Mucosa of descending colon (tissue), 3 donors: Measurements from ENCODE around the gene LTO1. TPM values are rescaled to one million over a fixed set of nuclear protein-coding genes. Genes with fewer than 3 reads are reported as not detected.

Experiments used
- ATAC-seq: fragments of 200-7000 bp; cut with Tn5 transposase; one replicate; pipeline ENCODE4 v1.9.1; 2020; ENCODE audit warnings: mild to moderate bottlenecking, moderate library complexity
- DNase-seq, 3 donors: peaks; one replicate each; pipeline ENCODE4 v3.0.0-alpha.2; 2020
- H3K36me3 ChIP-seq: fragments of 200-600 bp; one replicate; pipeline ENCODE4 v1.8.0; 2021; ENCODE audit warnings: low read depth, mild to moderate bottlenecking
- H3K4me1 ChIP-seq: fragments of 200-600 bp; one replicate; pipeline ENCODE4 v1.8.0; 2021; ENCODE audit warnings: low read depth, mild to moderate bottlenecking
- H3K4me3 ChIP-seq: fragments of 200-600 bp; one replicate; pipeline ENCODE4 v1.8.0; 2021; ENCODE audit warnings: mild to moderate bottlenecking
- H3K9me3 ChIP-seq: fragments of 200-600 bp; one replicate; pipeline ENCODE4 v1.8.0; 2021; ENCODE audit warnings: mild to moderate bottlenecking
- CTCF ChIP-seq: fragments of 200-600 bp; IDR thresholded peaks from one replicate; pipeline ENCODE4 v1.8.0; 2022; ENCODE audit warnings: antibody characterized with exemption, mild to moderate bottlenecking
- intact Hi-C, 2 donors: fragments of 100-400 bp; cut with DNase I in 1 of 2; cut with micrococcal nuclease in 1 of 2; formaldehyde crosslinking; loops; one replicate each; pipeline versions ENCODE4 v1.11.0 to v1.11.1; 2022; cut with DNase I, micrococcal nuclease
- total RNA-seq, 3 donors: library from RNA; stranded (reverse); fragmentation: NEBNext Ultra II Directional in 2 of 3; extraction: Animal tissue kit (Norgen Biotek cat#: 25700) in 2 of 3; gene quantifications; one replicate each; pipeline versions ENCODE4 v1.2.1 to v1.2.4, GENCODE V29; 2021 to 2023
- donor health status: DM: no; HTN: no; CAD: no; lungs with moderate emphysema.
- donor health status: DM: no; HTN: no; CAD: no.
- donor health status: DM: no; HTN: yes; CAD: no.

Gene LTO1
- total RNA-seq, 3 donors from 2014 or later: 21.8 to 30.5 (median 22.4) TPM

DNA sequence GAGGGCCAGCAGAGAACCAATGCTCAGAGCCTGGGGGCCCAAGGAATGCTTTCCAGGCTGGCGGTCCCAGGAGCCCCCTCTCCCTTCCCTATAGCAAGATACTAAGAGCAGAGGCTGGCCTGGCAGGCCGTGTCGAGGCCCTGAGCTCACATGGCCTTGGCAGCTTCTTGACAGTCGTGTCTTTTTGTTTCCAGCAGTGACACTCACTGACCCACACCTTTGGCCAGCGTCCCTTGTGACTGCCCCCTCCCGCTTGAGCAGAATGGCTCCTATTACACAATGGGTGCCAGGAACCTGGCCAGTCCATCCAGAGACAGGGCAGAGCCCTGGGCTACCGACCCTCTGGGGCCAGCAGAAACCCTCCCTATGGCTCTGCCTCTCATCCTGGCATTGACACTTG, 40.6 kb downstream of the LTO1 start:
- TF ChIP-seq CTCF: no peak
- no peak for ATAC-seq
- intact Hi-C loops: no loop called here

DNA sequence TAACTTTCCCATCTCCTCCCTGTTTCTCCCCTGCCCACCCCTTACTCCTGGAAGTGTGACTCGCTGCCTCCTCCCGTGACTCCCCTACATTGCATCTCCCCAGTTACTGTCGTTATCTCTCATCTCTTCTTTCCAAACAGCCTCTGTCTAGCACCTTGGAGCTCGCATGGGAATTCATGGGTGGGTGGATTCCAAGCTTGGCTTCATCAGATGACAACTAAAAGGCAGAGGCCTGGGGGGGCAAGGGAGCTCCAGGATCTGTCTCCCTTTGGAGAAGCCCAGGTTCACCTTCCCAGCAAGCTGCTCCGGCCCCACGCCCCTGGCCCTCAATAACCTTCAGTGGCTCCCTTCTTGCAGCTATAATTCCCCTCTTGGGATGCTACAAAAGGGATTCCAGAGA, 41.1 kb downstream of the LTO1 start:
- no peak for TF ChIP-seq CTCF
- peaks cover 27% of the 10 kb centered on the region for H3K4me1 ChIP-seq
- DNase-seq (peak in 1 of 3 donors; percentile 25), ATAC-seq (no peak)
- no peak overlapping the region for H3K4me3 ChIP-seq
- H3K9me3 ChIP-seq: peaks cover 7% of the 10 kb centered on the region
- intact Hi-C loops: no loop called here
- no peaks in the 10 kb centered on the region for H3K36me3 ChIP-seq

More for the DNA sequence above, 40.6 kb downstream of the LTO1 start:
- peak in 1 of 3 donors; percentile 40 for DNase-seq
- H3K4me1 ChIP-seq: peaks cover 32% of the 10 kb centered on the region
- no peak overlapping the region for H3K4me3 ChIP-seq
- no peaks in the 10 kb centered on the region for H3K36me3 ChIP-seq
- H3K9me3 ChIP-seq: peaks cover 5% of the 10 kb centered on the region

GRCh38 chr11:69632900-69633299, 42.3 kb downstream of the LTO1 start:
- intact Hi-C loops: no loop called here

GRCh38 chr11:69630424-69630823, 44.7 kb downstream of the LTO1 start:
- no peak for ATAC-seq
- Histone ChIP-seq H3K9me3 (peaks cover 7% of the 10 kb centered on the region), H3K4me3 (no peak overlapping the region), H3K4me1 (no peaks in the 10 kb centered on the region), H3K36me3 (no peaks in the 10 kb centered on the region)
- intact Hi-C loops: no loop called here
- DNase-seq: no peak
- TF ChIP-seq CTCF: no peak

More at GRCh38 chr11:69632900-69633299, 42.3 kb downstream of the LTO1 start:
- Histone ChIP-seq H3K4me1 (peaks cover 16% of the 10 kb centered on the region), H3K9me3 (peaks cover 7% of the 10 kb centered on the region), H3K4me3 (no peak overlapping the region), H3K36me3 (no peaks in the 10 kb centered on the region)
- TF ChIP-seq CTCF: no peak
- ATAC-seq (no peak), DNase-seq (no peak)

GRCh38 chr11:69630017-69630416, 45.1 kb downstream of the LTO1 start:
- no peak overlapping the region for H3K4me3 ChIP-seq
- no peaks in the 10 kb centered on the region for H3K4me1 ChIP-seq
- TF ChIP-seq CTCF: no peak
- no peaks in the 10 kb centered on the region for H3K36me3 ChIP-seq
- ATAC-seq: no peak
- DNase-seq: no peak
- intact Hi-C loops: no loop called here
- H3K9me3 ChIP-seq: peaks cover 7% of the 10 kb centered on the region

- intact Hi-C loops: no loop called here
- ATAC-seq (no peak), DNase-seq (no peak)
Observed at GRCh38 chr11:69627551-69627950, 47.6 kb downstream of the LTO1 start.

More at GRCh38 chr11:69627551-69627950, 47.6 kb downstream of the LTO1 start:
- TF ChIP-seq CTCF: no peak
- no peaks in the 10 kb centered on the region for H3K36me3 ChIP-seq
- H3K4me3 ChIP-seq: no peak overlapping the region
- no peaks in the 10 kb centered on the region for H3K4me1 ChIP-seq
- peaks cover 7% of the 10 kb centered on the region for H3K9me3 ChIP-seq
